Measurements from ENCODE around the gene ZNF277. TPM values are rescaled to one million over a fixed set of nuclear protein-coding genes. Genes with fewer than 3 reads are reported as not detected.

Gene ZNF277
- total and polyA plus RNA-seq, 10 of the 15 experiments (the other 5 are each of a cell fraction or from before 2014, with no cell fraction given) = 10.6 to 33.9 (median 22.0) TPM

DNA sequence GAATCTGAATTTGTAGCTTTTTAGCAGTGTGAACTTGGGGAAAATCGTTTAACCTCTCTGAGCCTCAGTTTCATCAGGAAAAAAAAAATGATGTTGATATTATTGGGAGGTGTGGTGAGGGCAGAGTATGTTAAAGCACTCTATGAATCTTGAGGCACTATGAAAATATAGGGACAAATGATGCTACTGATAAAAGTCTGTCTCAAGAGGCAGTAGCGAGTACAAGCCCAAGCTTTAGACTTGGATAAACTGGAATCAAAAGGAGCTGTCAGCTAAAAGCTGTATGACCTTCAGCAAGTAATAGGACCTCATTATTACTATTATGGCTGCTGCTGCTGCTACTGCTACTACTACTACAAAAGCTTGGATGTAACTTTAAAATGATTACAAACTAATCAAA, 8.4 kb downstream of the ZNF277 start:
- ChIA-PET POLR2A (no interaction called here), CTCF (interaction anchor here (0.8 kb wide), 1 partner anchor 8 kb away, joined by 4 read pairs; no protein-coding TSS in a partner anchor), SMC1A (ENCODE audit: uncharacterized antibody, unreplicated experiment) (interaction anchor here (1.5 kb wide), 1 partner anchor 8 kb away, joined by 4 read pairs; the partner anchor contains the start of genes DOCK4 and ZNF277), RAD21 (ENCODE audit: unreplicated experiment) (interaction anchor here (1.0 kb wide), 1 partner anchor 8 kb away, joined by 3 read pairs; the partner anchor contains the start of gene ZNF277)
- FAIRE-seq = no peak
- no peaks in the 10 kb centered on the region for H3K9me3 ChIP-seq (replicated peaks; ENCODE audit: control insufficient read depth, insufficient read depth, low read length)
- H3K4me1 ChIP-seq (ENCODE audit: control insufficient read depth, insufficient read depth, low read length) = no peaks in the 10 kb centered on the region
- no peak overlapping the region for H3K4me3 ChIP-seq
- no peak for ATAC-seq
- H3K27ac ChIP-seq (ENCODE audit: control insufficient read depth, insufficient read depth) = no peak overlapping the region
- intact Hi-C loops (cut with micrococcal nuclease; ENCODE audit: unreplicated experiment) (no loop called here), in situ Hi-C loops (cut with MboI) (no loop called here)
- no peak for DNase-seq (ENCODE audit: low read depth, low spot score)
- no peak overlapping the region for H3K9ac ChIP-seq (ENCODE audit: control insufficient read depth, insufficient read depth, low read length)
- H3K36me3 ChIP-seq (ENCODE audit: control insufficient read depth in 2 of 2, insufficient read depth in 2 of 2, low read length in 1 of 2) = no peaks in the 10 kb centered on the region
- TF ChIP-seq USF2 (IDR thresholded peaks at IDR 0.05; ENCODE audit: borderline replicate concordance, low read depth, low read length) (no peak), YY1 (IDR thresholded peaks at IDR 0.05; ENCODE audit: low read depth, low read length) (no peak), JUND (IDR thresholded peaks at IDR 0.05; ENCODE audit: low read depth, low read length) (no peak)
- no peaks in the 10 kb centered on the region for H3K27me3 ChIP-seq (replicated peaks in 1 of 2; ENCODE audit: control insufficient read depth in 2 of 2, insufficient read depth in 2 of 2, low read length in 1 of 2)
- H2AFZ ChIP-seq (ENCODE audit: control insufficient read depth, low read depth, low read length) = no peak overlapping the region
- no peak overlapping the region for H3K4me2 ChIP-seq (ENCODE audit: control insufficient read depth, insufficient read depth)
- WGBS (ENCODE audit: insufficient coverage, insufficient replicate concordance, low lambda C conversion rate, missing lambda C conversion rate) = 94% methylated on average over 2 of the region's 2 CpGs
- no TSS peak for BruUV-seq (replicated peaks)
- no peaks in the 10 kb centered on the region for H4K20me1 ChIP-seq (ENCODE audit: control insufficient read depth, insufficient read depth)
- peaks cover 1% of the 10 kb centered on the region; the same call in 1 of the 2 replicates for H3K79me2 ChIP-seq (ENCODE audit: control insufficient read depth, insufficient read depth, low read length)

GRCh38 chr7:112215787-112216186, 9.3 kb downstream of the ZNF277 start:
- peaks cover 1% of the 10 kb centered on the region; the same call in 1 of the 2 replicates for H3K79me2 ChIP-seq (ENCODE audit: control insufficient read depth, insufficient read depth, low read length)
- 91% methylated on average over 4 of the region's 4 CpGs for WGBS (ENCODE audit: insufficient coverage, insufficient replicate concordance, low lambda C conversion rate, missing lambda C conversion rate)
- ATAC-seq (no peak), FAIRE-seq (no peak), DNase-seq (ENCODE audit: low read depth, low spot score) (no peak)
- intact Hi-C loops (cut with micrococcal nuclease; ENCODE audit: unreplicated experiment) = no loop called here
- H3K4me1 ChIP-seq (ENCODE audit: control insufficient read depth, insufficient read depth, low read length) = no peaks in the 10 kb centered on the region
- ChIA-PET RAD21 (ENCODE audit: unreplicated experiment) (interaction anchor here (1.0 kb wide), 1 partner anchor 9 kb away, joined by 3 read pairs; the partner anchor contains the start of gene ZNF277), CTCF (interaction anchor here (1.6 kb wide), 1 partner anchor 9 kb away, joined by 3 read pairs; the partner anchor contains the start of gene ZNF277), SMC1A (ENCODE audit: uncharacterized antibody, unreplicated experiment) (interaction anchor here (1.5 kb wide), 1 partner anchor 9 kb away, joined by 4 read pairs; the partner anchor contains the start of genes DOCK4 and ZNF277), POLR2A (no interaction called here)
- H3K27ac ChIP-seq (ENCODE audit: control insufficient read depth, insufficient read depth) = no peak overlapping the region
- no peaks in the 10 kb centered on the region for H3K36me3 ChIP-seq (ENCODE audit: control insufficient read depth in 2 of 2, insufficient read depth in 2 of 2, low read length in 1 of 2)
- H3K9me3 ChIP-seq (replicated peaks; ENCODE audit: control insufficient read depth, insufficient read depth, low read length) = no peaks in the 10 kb centered on the region
- H3K4me2 ChIP-seq (ENCODE audit: control insufficient read depth, insufficient read depth) = no peak overlapping the region
- BruUV-seq (replicated peaks) = no TSS peak
- H2AFZ ChIP-seq (ENCODE audit: control insufficient read depth, low read depth, low read length) = no peak overlapping the region
- H3K27me3 ChIP-seq (replicated peaks in 1 of 2; ENCODE audit: control insufficient read depth in 2 of 2, insufficient read depth in 2 of 2, low read length in 1 of 2) = no peaks in the 10 kb centered on the region
- no peak overlapping the region for H3K4me3 ChIP-seq
- H3K9ac ChIP-seq (ENCODE audit: control insufficient read depth, insufficient read depth, low read length) = no peak overlapping the region
- no peaks in the 10 kb centered on the region for H4K20me1 ChIP-seq (ENCODE audit: control insufficient read depth, insufficient read depth)
- in situ Hi-C loops (cut with MboI) = no loop called here
- no peak for TF ChIP-seq BMI1 (IDR thresholded peaks at IDR 0.05; ENCODE audit: borderline replicate concordance)
- TF ChIP-seq GATAD2B (conservative IDR thresholded peaks at IDR 0.05; ENCODE audit: low read depth) = no peak
- no peak for TF ChIP-seq IKZF1 (conservative IDR thresholded peaks at IDR 0.05)
- no peak for TF ChIP-seq HDAC2 (IDR thresholded peaks at IDR 0.05)
- TF ChIP-seq NKRF (conservative IDR thresholded peaks at IDR 0.05) = no peak
- TF ChIP-seq IRF4 (IDR thresholded peaks at IDR 0.05; ENCODE audit: low read depth, low read length) = no peak
- TF ChIP-seq MEF2B (IDR thresholded peaks at IDR 0.05; ENCODE audit: partially characterized antibody, poor library complexity, severe bottlenecking) = no peak
- no peak for TF ChIP-seq JUNB (IDR thresholded peaks at IDR 0.05)
- no peak for TF ChIP-seq NFIC (IDR thresholded peaks at IDR 0.05; ENCODE audit: low read depth, low read length)
- TF ChIP-seq ESRRA (IDR thresholded peaks at IDR 0.05; ENCODE audit: low read length) = no peak
